Parathyroid adenoma (tissue), 2 donors: ENCODE measurements around the gene KIR3DL2.

Source experiments
- H2AFZ ChIP-seq: fragments of 300-600 bp; sonication (generic); one replicate; pipeline ENCODE4 v1.7.0; 2017; ENCODE audit warnings: antibody characterized with exemption, mild to moderate bottlenecking
- H3K27ac ChIP-seq: fragments of 300-600 bp; sonication (generic); one replicate; pipeline ENCODE4 v1.7.0; 2017
- H3K27me3 ChIP-seq: fragments of 300-600 bp; sonication (generic); one replicate; pipeline ENCODE4 v1.7.0; 2017; ENCODE audit warnings: low read length; ENCODE audit not compliant: control insufficient read depth, insufficient read depth
- H3K36me3 ChIP-seq: fragments of 300-600 bp; sonication (generic); one replicate; pipeline ENCODE4 v1.7.0; 2017; ENCODE audit warnings: low read length; ENCODE audit not compliant: control insufficient read depth, insufficient read depth
- H3K4me1 ChIP-seq: fragments of 300-600 bp; sonication (generic); one replicate; pipeline ENCODE4 v1.7.0; 2017; ENCODE audit warnings: control low read depth
- H3K4me2 ChIP-seq: fragments of 300-600 bp; sonication (generic); one replicate; pipeline ENCODE4 v1.7.0; 2017; ENCODE audit warnings: low read length
- H3K4me3 ChIP-seq: fragments of 300-600 bp; sonication (generic); one replicate; pipeline ENCODE4 v1.7.0; 2017; ENCODE audit warnings: low read depth, low read length
- H3K79me2 ChIP-seq: fragments of 300-600 bp; sonication (generic); one replicate; pipeline ENCODE4 v1.7.0; 2017; ENCODE audit warnings: control low read depth
- H3K9ac ChIP-seq: fragments of 300-600 bp; sonication (generic); one replicate; pipeline ENCODE4 v1.7.0; 2017; ENCODE audit warnings: mild to moderate bottlenecking
- H3K9me3 ChIP-seq: fragments of 300-600 bp; sonication (generic); one replicate; pipeline ENCODE4 v1.7.0; 2017; ENCODE audit warnings: low read length; ENCODE audit not compliant: control insufficient read depth
- CTCF ChIP-seq: fragments of 300-600 bp; sonication (generic); IDR thresholded peaks from one replicate; pipeline ENCODE4 v1.7.0; 2017; ENCODE audit warnings: antibody characterized with exemption, mild to moderate bottlenecking
- donor health status: primary hyperparathyroidism.

KIR3DL2 gene

GRCh38 chr19:54871696-54872095 is 21.5 kb downstream of the KIR3DL2 start:
- Histone ChIP-seq H3K4me2 (no peak overlapping the region), H3K9me3 (no peaks in the 10 kb centered on the region), H2AFZ (no peak overlapping the region), H3K27ac (no peak overlapping the region), H3K4me1 (no peaks in the 10 kb centered on the region), H3K36me3 (no peaks in the 10 kb centered on the region), H3K27me3 (no peaks in the 10 kb centered on the region), H3K9ac (no peak overlapping the region), H3K79me2 (no peaks in the 10 kb centered on the region), H3K4me3 (no peak overlapping the region)
- no peak for TF ChIP-seq CTCF

GRCh38 chr19:54873990-54874389 is 23.7 kb downstream of the KIR3DL2 start, which contains the start of gene FCAR:
Gene FCAR, plus strand, starts transcription at chr19:54874235. Its CDS starts 55 bp downstream, at chr19:54874290.
- H3K4me3 ChIP-seq = no peak within 1 kb of the TSS
- no peak within 1 kb of the TSS for H2AFZ ChIP-seq
- no peak for TF ChIP-seq CTCF
- H3K79me2 ChIP-seq = no peaks in the 10 kb centered on the region
- H3K27me3 ChIP-seq = no peaks in the 10 kb centered on the region
- no peak within 1 kb of the TSS for H3K27ac ChIP-seq
- H3K9ac ChIP-seq = no peak within 1 kb of the TSS
- no peak within 1 kb of the TSS for H3K4me2 ChIP-seq
- H3K36me3 ChIP-seq = no peaks in the 10 kb centered on the region
- H3K9me3 ChIP-seq = no peaks in the 10 kb centered on the region
- H3K4me1 ChIP-seq = no peaks in the 10 kb centered on the region

GRCh38 chr19:54875506-54875905 is 25.3 kb downstream of the KIR3DL2 start:
- H3K9ac ChIP-seq = no peak overlapping the region
- H2AFZ ChIP-seq = no peak overlapping the region
- no peak overlapping the region for H3K4me3 ChIP-seq
- H3K27me3 ChIP-seq = no peaks in the 10 kb centered on the region
- H3K27ac ChIP-seq = no peak overlapping the region
- no peaks in the 10 kb centered on the region for H3K36me3 ChIP-seq
- H3K79me2 ChIP-seq = no peaks in the 10 kb centered on the region
- H3K4me2 ChIP-seq = no peak overlapping the region
- H3K9me3 ChIP-seq = no peaks in the 10 kb centered on the region
- no peak for TF ChIP-seq CTCF
- no peaks in the 10 kb centered on the region for H3K4me1 ChIP-seq

GRCh38 chr19:54877471-54877870 is 27.2 kb downstream of the KIR3DL2 start:
- Histone ChIP-seq H3K4me3 (no peak overlapping the region), H3K36me3 (no peaks in the 10 kb centered on the region), H3K27ac (no peak overlapping the region), H3K27me3 (no peaks in the 10 kb centered on the region), H3K9ac (no peak overlapping the region), H2AFZ (no peak overlapping the region), H3K79me2 (no peaks in the 10 kb centered on the region), H3K4me1 (no peaks in the 10 kb centered on the region), H3K4me2 (no peak overlapping the region), H3K9me3 (no peaks in the 10 kb centered on the region)
- TF ChIP-seq CTCF = no peak

GRCh38 chr19:54881884-54882283 is 31.6 kb downstream of the KIR3DL2 start:
- H3K4me3 ChIP-seq = no peak overlapping the region
- no peaks in the 10 kb centered on the region for H3K4me1 ChIP-seq
- no peaks in the 10 kb centered on the region for H3K27me3 ChIP-seq
- H3K36me3 ChIP-seq = no peaks in the 10 kb centered on the region
- TF ChIP-seq CTCF = no peak
- no peak overlapping the region for H3K4me2 ChIP-seq
- H3K27ac ChIP-seq = no peak overlapping the region
- no peak overlapping the region for H2AFZ ChIP-seq
- H3K9me3 ChIP-seq = no peaks in the 10 kb centered on the region
- no peak overlapping the region for H3K9ac ChIP-seq
- no peaks in the 10 kb centered on the region for H3K79me2 ChIP-seq
